GM19463 (cell line): ENCODE results near the gene BMPR2.
A peak's percentile ranks its signal among the peaks of the same experiment; 100 is the strongest.
"Not testable (repeated sequence)": the region's sequence is repeated elsewhere in the genome, so short reads cannot be mapped to it uniquely, and the experiment has no call there.

Experiments
- ATAC-seq: cut with Tn5 transposase; IDR thresholded peaks from one replicate; pipeline ENCODE4 v1.9.1; 2021; ENCODE audit warnings: mild to moderate bottlenecking, moderate library complexity; ENCODE audit not compliant: unreplicated experiment

The BMPR2 gene

GRCh38 chr2:202375609-202376408, at the start of gene BMPR2:
Gene BMPR2 (plus strand): TSS chr2:202376327. CDS start chr2:202377475, 1,148 bp downstream.
- peak; percentile 69 for ATAC-seq

GRCh38 chr2:202327858-202328257, 48.3 kb upstream of the BMPR2 start:
- no peak for ATAC-seq

- no peak for ATAC-seq
Observed at GRCh38 chr2:202335791-202336467, 40.2 kb upstream of the BMPR2 start.

- no peak for ATAC-seq
Observed at GRCh38 chr2:202337151-202337550, 39.0 kb upstream of the BMPR2 start.

GRCh38 chr2:202337706-202338346, 38.3 kb upstream of the BMPR2 start:
- ATAC-seq: no peak

GRCh38 chr2:202339071-202339870, 36.9 kb upstream of the BMPR2 start:
- ATAC-seq: no peak

GRCh38 chr2:202344178-202344577, 31.9 kb upstream of the BMPR2 start:
- ATAC-seq: no peak

GRCh38 chr2:202346180-202346579, 29.9 kb upstream of the BMPR2 start:
- ATAC-seq: no peak

- ATAC-seq: no peak
Observed at GRCh38 chr2:202353430-202353829, 22.7 kb upstream of the BMPR2 start.

- ATAC-seq: no peak
Observed at GRCh38 chr2:202355993-202356505, 20.1 kb upstream of the BMPR2 start.

- ATAC-seq: not testable (repeated sequence)
Observed at GRCh38 chr2:202358924-202359323, 17.2 kb upstream of the BMPR2 start.

GRCh38 chr2:202360646-202361045, 15.5 kb upstream of the BMPR2 start:
- no peak for ATAC-seq

- no peak for ATAC-seq
Observed at GRCh38 chr2:202361108-202361507, 15.0 kb upstream of the BMPR2 start.

GRCh38 chr2:202373490-202373889, 2.6 kb upstream of the BMPR2 start:
- ATAC-seq: no peak

- ATAC-seq: not testable (repeated sequence)
Observed at GRCh38 chr2:202374383-202374782, 1.7 kb upstream of the BMPR2 start.

- ATAC-seq: no peak
Observed at GRCh38 chr2:202375033-202375608, 1.0 kb upstream of the BMPR2 start.

- ATAC-seq: peak; percentile 11
Observed at GRCh38 chr2:202376460-202377206, 506 bp downstream of the BMPR2 start.

- no peak for ATAC-seq
Observed at GRCh38 chr2:202377207-202377761, 1.2 kb downstream of the BMPR2 start.

GRCh38 chr2:202378001-202378400, 1.9 kb downstream of the BMPR2 start:
- ATAC-seq: no peak
